ENCODE results near the gene LRRC52. TPM values are rescaled to one million over a fixed set of nuclear protein-coding genes. Genes with fewer than 3 reads are reported as not detected.

The LRRC52 gene
- total and polyA plus RNA-seq, 9 of the 15 experiments (the other 6 are each of a cell fraction or from before 2014, with no cell fraction given) = not detected

GRCh38 chr1:165549973-165550372 is 6.2 kb downstream of the LRRC52 start:
- Histone ChIP-seq H3K9me1 (ENCODE audit: control insufficient read depth, insufficient read depth, low read length) (no peaks in the 10 kb centered on the region), H3K9ac (ENCODE audit: insufficient read depth in 1 of 2, low read depth in 2 of 2, low read length in 2 of 2) (no peak overlapping the region), H3K4me1 (replicated peaks in 1 of 2; ENCODE audit: control insufficient read depth in 2 of 2, insufficient read depth in 2 of 2, low read length in 2 of 2) (no peaks in the 10 kb centered on the region), H4K20me1 (replicated peaks; ENCODE audit: control insufficient read depth, insufficient read depth, low read length) (no peaks in the 10 kb centered on the region; the same call in 1 of the 2 replicates), H3K4me3 (no peak overlapping the region), H3K36me3 (ENCODE audit: control insufficient read depth, insufficient read depth, low read length) (no peaks in the 10 kb centered on the region), H3K9me3 (replicated peaks; ENCODE audit: control insufficient read depth, insufficient read depth, low read depth, low read length) (no peaks in the 10 kb centered on the region), H3K27ac (ENCODE audit: extremely low read depth, low read depth, low read length) (no peak overlapping the region), H2AFZ (ENCODE audit: low read depth, low read length) (no peak overlapping the region), H3K79me2 (ENCODE audit: control insufficient read depth, insufficient read depth, low read length) (no peaks in the 10 kb centered on the region), H3K27me3 (ENCODE audit: control insufficient read depth in 2 of 2, insufficient read depth in 2 of 2, low read length in 2 of 2) (peaks cover 4 to 8% of the 10 kb centered on the region in 2 experiments; a peak in 2 of 5 replicates), H3K4me2 (ENCODE audit: insufficient read depth, low read length) (no peak overlapping the region)
- CTCF ChIA-PET (ENCODE audit: low intra/inter-chr PET ratio) = no interaction called here
- POLR2A ChIA-PET = no interaction called here
- FAIRE-seq (no peak), DNase-seq (ENCODE audit: extremely low read depth in 1 of 4, low spot score in 3 of 4) (no peak), ATAC-seq (no peak)
- in situ Hi-C loops (cut with MboI) (no loop called here), intact Hi-C loops (cut with micrococcal nuclease) (no loop called here)
- no TSS peak for BruUV-seq (replicated peaks)
- TF ChIP-seq RAD21 (CRISPR knock-in tag; conservative IDR thresholded peaks at IDR 0.05 in 1 of 2, IDR thresholded peaks at IDR 0.05 in 1 of 2) (no peak), POLR2A (conservative IDR thresholded peaks at IDR 0.05) (no peak)
- WGBS (ENCODE audit: insufficient coverage, low coverage, missing lambda C conversion rate) = 4% methylated on average over 2 of the region's 2 CpGs

DNA sequence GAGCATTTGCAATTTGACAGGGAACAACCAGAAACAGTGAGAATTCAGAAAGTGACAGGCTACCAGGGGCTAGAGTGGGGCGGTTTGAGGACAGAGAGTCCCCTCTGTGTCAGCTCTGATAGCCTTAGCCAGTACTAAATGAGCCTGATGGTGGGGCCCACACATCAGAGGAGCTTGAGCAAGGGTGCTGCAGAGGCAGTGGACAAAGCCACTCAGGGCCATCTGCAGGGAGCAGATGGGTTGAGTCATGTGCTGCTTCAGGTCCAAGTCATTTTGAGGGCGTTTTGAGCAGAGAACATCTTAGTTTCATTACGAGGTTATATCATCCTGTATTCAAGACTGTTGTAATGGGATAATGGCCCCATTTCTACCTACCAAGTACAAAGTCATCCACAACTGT is 7.7 kb downstream of the LRRC52 start:
- Histone ChIP-seq H3K27ac (ENCODE audit: extremely low read depth, low read depth, low read length) (no peak overlapping the region), H3K36me3 (ENCODE audit: control insufficient read depth, insufficient read depth, low read length) (no peaks in the 10 kb centered on the region), H3K9me3 (replicated peaks; ENCODE audit: control insufficient read depth, insufficient read depth, low read depth, low read length) (no peaks in the 10 kb centered on the region), H4K20me1 (replicated peaks; ENCODE audit: control insufficient read depth, insufficient read depth, low read length) (no peaks in the 10 kb centered on the region; the same call in 1 of the 2 replicates), H3K4me2 (ENCODE audit: insufficient read depth, low read length) (no peak overlapping the region), H2AFZ (ENCODE audit: low read depth, low read length) (no peak overlapping the region), H3K4me1 (replicated peaks in 1 of 2; ENCODE audit: control insufficient read depth in 2 of 2, insufficient read depth in 2 of 2, low read length in 2 of 2) (no peaks in the 10 kb centered on the region), H3K9ac (ENCODE audit: insufficient read depth in 1 of 2, low read depth in 2 of 2, low read length in 2 of 2) (no peak overlapping the region), H3K4me3 (no peak overlapping the region), H3K9me1 (ENCODE audit: control insufficient read depth, insufficient read depth, low read length) (no peaks in the 10 kb centered on the region), H3K79me2 (ENCODE audit: control insufficient read depth, insufficient read depth, low read length) (no peaks in the 10 kb centered on the region), H3K27me3 (ENCODE audit: control insufficient read depth in 2 of 2, insufficient read depth in 2 of 2, low read length in 2 of 2) (peaks cover 0 to 8% of the 10 kb centered on the region in 2 experiments; a peak in 1 of 5 replicates)
- ChIA-PET CTCF (ENCODE audit: low intra/inter-chr PET ratio) (no interaction called here), POLR2A (no interaction called here)
- intact Hi-C loops (cut with micrococcal nuclease) = no loop called here
- no TSS peak for BruUV-seq (replicated peaks)
- FAIRE-seq = no peak
- TF ChIP-seq MAFG (tag; conservative IDR thresholded peaks at IDR 0.05) (no peak), NFE2L1 (tag; IDR thresholded peaks at IDR 0.05; ENCODE audit: borderline replicate concordance, low read depth) (no peak), CBX1 (IDR thresholded peaks at IDR 0.05; ENCODE audit: low read depth) (no peak), CHD4 (IDR thresholded peaks at IDR 0.05; ENCODE audit: insufficient read depth, insufficient replicate concordance, low read depth, low read length, poor library complexity, severe bottlenecking) (no peak), ZC3H8 (IDR thresholded peaks at IDR 0.05) (no peak), CBX8 (IDR thresholded peaks at IDR 0.05; ENCODE audit: borderline replicate concordance, extremely low read depth, low read depth, low read length, poor library complexity, severe bottlenecking) (no peak), POLR2H (tag; IDR thresholded peaks at IDR 0.05; ENCODE audit: low read depth) (no peak), TARDBP (IDR thresholded peaks at IDR 0.05) (no peak), CBFB (CRISPR knock-in tag; IDR thresholded peaks at IDR 0.05) (no peak), BCOR (IDR thresholded peaks at IDR 0.05) (no peak), ZNF12 (CRISPR knock-in tag; IDR thresholded peaks at IDR 0.05) (no peak), L3MBTL2 (IDR thresholded peaks at IDR 0.05) (no peak), ZC3H11A (IDR thresholded peaks at IDR 0.05; ENCODE audit: low read depth, low read length) (no peak)
- ATAC-seq = no peak
- no peak for DNase-seq (ENCODE audit: extremely low read depth in 1 of 4, low spot score in 3 of 4)
- 2% methylated on average over 3 of the region's 3 CpGs for WGBS (ENCODE audit: insufficient coverage, low coverage, missing lambda C conversion rate)
- in situ Hi-C loops (cut with MboI) = no loop called here
